HG03558 (cell line): ENCODE results near the gene PECR.

Experiments
- ATAC-seq: cut with Tn5 transposase; IDR thresholded peaks from one replicate; pipeline ENCODE4 v1.9.1; 2021; ENCODE audit warnings: moderate number of reproducible peaks; ENCODE audit not compliant: unreplicated experiment; ENCODE audit errors: extremely low read depth

PECR gene

GRCh38 chr2:216081487-216082116 is at the start of gene PECR, which contains the start of gene TMEM169:
PECR (minus strand) TSS chr2:216081809; CDS start chr2:216081741, 68 bp downstream.
TMEM169 (plus strand) TSS chr2:216081919; CDS start chr2:216095964, 14,045 bp downstream.
- peak; percentile 61 for ATAC-seq

GRCh38 chr2:216130346-216130971 is 48.9 kb upstream of the PECR start:
- no peak for ATAC-seq

- no peak for ATAC-seq
These were observed 45.3 kb upstream of the PECR start for GRCh38 chr2:216126943-216127342.

GRCh38 chr2:216121255-216121654 is 39.6 kb upstream of the PECR start:
- no peak for ATAC-seq

- no peak for ATAC-seq
These were observed 38.4 kb upstream of the PECR start for GRCh38 chr2:216119986-216120385.

- no peak for ATAC-seq
These were observed 37.5 kb upstream of the PECR start for GRCh38 chr2:216119146-216119545.

DNA sequence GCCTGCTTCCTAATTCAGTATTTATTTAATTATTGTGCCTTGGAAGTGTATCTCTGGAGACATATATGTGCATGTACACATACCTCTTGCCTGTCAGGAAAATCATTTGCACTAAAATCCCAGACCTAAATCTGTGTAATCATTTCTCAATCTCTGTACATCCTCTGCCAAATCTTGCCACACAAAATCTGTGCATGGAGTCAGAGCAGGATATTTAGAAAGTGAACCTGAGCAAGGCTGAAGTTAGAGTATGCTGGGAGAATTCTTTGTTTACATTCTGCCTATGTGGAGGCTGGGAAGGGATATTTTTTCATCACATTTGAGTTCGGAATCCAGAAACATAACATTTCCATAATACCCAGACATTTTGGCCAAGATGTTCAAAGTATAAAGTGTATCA is 36.9 kb upstream of the PECR start:
- ATAC-seq: no peak

GRCh38 chr2:216117561-216118340 is 36.1 kb upstream of the PECR start:
- no peak for ATAC-seq

GRCh38 chr2:216116418-216116817 is 34.8 kb upstream of the PECR start:
- no peak for ATAC-seq

- ATAC-seq: no peak
These were observed 33.3 kb upstream of the PECR start for GRCh38 chr2:216114714-216115531.

DNA sequence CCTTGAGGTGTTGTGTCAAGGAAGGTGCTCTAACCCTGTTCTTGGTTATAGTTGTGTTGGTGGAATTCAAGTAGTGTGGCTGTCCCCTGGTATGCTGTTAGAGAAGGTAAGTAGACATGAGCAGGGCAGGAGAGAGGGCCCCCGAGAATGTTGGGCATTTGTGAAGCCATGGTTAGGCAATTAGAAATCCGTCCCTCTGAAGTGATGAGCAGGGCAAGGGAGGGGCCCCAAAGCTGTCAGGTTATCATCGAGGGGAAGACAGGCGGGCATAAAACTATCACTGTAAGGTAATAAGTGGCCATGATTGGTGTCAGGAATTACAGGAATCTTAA is 32.7 kb upstream of the PECR start:
- ATAC-seq: no peak

DNA sequence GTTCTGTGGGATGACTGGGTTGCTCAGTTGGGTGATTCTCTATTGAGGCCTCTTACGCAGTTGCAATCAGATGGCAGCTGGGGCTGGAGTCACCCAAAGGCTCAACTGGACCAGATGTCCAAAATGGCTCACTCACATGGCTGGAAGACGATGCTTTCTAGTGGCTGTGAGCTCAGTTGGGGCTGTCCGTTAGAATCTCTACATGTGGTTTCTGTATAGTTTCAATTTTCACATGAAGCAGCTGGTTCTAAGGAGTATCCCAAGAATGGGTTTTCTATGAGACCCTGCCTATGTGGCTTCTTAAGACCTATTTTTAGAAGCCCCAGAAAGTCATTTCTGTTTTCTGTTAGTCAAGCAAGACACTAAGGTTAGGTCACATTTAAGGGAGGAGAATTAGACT is 32.0 kb upstream of the PECR start:
- ATAC-seq: peak; percentile 78

- ATAC-seq: no peak
These were observed 31.3 kb upstream of the PECR start for GRCh38 chr2:216112926-216113325.

GRCh38 chr2:216111122-216111521 is 29.5 kb upstream of the PECR start:
- ATAC-seq: no peak

GRCh38 chr2:216110620-216111019 is 29.0 kb upstream of the PECR start:
- ATAC-seq: no peak

DNA sequence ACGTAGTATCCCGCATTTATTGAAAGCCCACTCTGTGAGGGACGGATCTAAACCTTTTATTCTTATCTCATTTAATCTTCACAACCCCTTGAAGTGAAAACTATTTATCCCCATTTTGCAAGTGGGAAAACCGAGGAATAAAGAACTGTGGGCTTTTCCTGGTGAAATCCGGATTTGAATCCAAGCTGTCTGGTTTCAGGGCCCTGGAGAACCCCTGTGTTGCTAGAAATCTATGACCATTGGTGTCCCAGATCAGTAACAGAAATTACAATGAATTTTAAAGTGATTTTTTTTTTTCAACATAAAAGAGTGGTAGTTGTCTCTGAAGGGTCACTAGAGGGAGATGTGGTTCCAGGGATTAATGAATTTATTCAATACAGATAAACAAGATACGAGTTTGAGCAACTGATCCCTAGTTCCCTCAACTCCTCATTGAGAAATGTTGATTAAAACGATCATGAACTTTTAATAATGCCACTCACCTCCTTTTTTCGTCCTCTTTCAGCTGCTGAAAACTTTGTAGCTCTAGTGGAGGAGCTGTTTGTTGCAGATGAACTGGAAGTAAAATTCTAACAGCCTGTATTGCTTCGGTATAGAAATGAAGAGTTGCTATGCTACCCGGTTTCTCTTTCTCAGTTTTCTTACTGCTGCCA is 28.5 kb upstream of the PECR start:
- no peak for ATAC-seq

- ATAC-seq: peak; percentile 23
These were observed 27.6 kb upstream of the PECR start, which contains the start of gene XRCC5 for GRCh38 chr2:216108967-216109921. XRCC5 (plus strand) TSS chr2:216109348; CDS start chr2:216109437, 89 bp downstream.

DNA sequence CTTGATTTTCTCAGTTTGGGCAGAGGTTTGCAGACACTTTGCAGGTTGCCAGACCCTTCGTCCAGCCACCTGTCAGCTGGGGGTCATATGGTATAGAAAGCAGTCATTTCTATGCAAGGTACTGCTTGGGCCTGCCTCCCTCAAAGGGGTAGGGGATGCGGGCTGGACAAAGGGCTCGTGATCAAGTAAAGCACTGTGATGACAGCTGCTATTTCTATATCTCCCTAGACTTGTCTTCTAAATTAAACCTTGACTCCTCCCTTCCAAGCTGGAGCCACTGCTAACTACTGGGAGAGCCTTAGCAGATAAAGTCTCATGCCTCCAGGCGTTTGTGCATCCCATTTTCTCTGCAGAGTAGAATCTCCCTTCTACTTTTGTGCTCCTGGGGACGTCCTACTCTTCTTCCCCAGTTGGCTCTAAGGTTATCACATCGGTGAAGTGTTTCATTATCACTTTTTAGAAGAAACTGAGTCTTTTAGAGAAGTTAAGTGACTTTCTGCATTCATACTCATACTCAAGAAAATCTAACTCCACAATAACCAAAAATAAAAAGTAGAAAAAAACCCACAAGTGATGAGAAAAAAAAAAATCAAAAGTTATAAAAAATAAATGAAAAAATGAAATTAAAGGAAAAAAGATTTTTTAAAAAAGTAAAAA is 26.8 kb upstream of the PECR start:
- ATAC-seq: no peak
